Tibial nerve (tissue), 4 donors: Measurements from ENCODE around the gene ZNF777. TPM values are rescaled to one million over a fixed set of nuclear protein-coding genes. Genes with fewer than 3 reads are reported as not detected.

Experiments
- DNase-seq, 2 donors: peaks; one replicate each; pipeline ENCODE4 v3.0.0-alpha.2; 2019; ENCODE audit warnings: low spot score in 2 of 2
- H3K27ac ChIP-seq, 4 donors: fragments of 200-600 bp; sonication (generic) in 3 of 4; one replicate each; pipeline ENCODE4 v1.5.1; 2017 to 2019; ENCODE audit warnings: mild to moderate bottlenecking in 1 of 4
- H3K27me3 ChIP-seq, 2 donors: fragments of 200-600 bp; sonication (generic) in 1 of 2; one replicate each; pipeline versions ENCODE4 v1.5.1 to v1.6.0; 2017 to 2019
- H3K36me3 ChIP-seq, 3 donors: fragments of 200-600 bp; sonication (generic); one replicate each; pipeline ENCODE4 v1.5.1; 2018 to 2019
- H3K4me1 ChIP-seq, 4 donors: fragments of 200-600 bp; sonication (generic) in 3 of 4; one replicate each; pipeline ENCODE4 v1.5.1; 2017 to 2019
- H3K4me3 ChIP-seq, 4 donors: fragments of 200-600 bp; sonication (generic) in 3 of 4; one replicate each; pipeline ENCODE4 v1.5.1; 2017 to 2019; ENCODE audit warnings: mild to moderate bottlenecking in 1 of 4, moderate library complexity in 1 of 4
- H3K9me3 ChIP-seq, 4 donors: fragments of 200-600 bp; sonication (generic) in 3 of 4; one replicate each; pipeline ENCODE4 v1.5.1; 2017 to 2019
- EP300 ChIP-seq, 2 donors: sonication (generic); formaldehyde crosslinking; IDR thresholded peaks; one replicate each; pipeline ENCODE4 v1.6.1; 2017; ENCODE audit warnings: antibody characterized with exemption in 2 of 2, mild to moderate bottlenecking in 1 of 2
- POLR2A ChIP-seq, 2 donors: fragments of 450-650 bp; IDR thresholded peaks; one replicate each; pipeline ENCODE4 v1.6.1; 2017; ENCODE audit warnings: antibody characterized with exemption in 2 of 2, mild to moderate bottlenecking in 2 of 2, moderate library complexity in 2 of 2
- WGBS, 2 donors: methylation state at CpG; one replicate each; pipeline ENCODE4 v1.1.5; 2018; 5-methylcytosine and 5-hydroxymethylcytosine counted together
- total RNA-seq, 4 donors: library from RNA; depleted of rRNA; stranded (reverse); fragments of >200 nt; gene quantifications; one replicate each; pipeline ENCODE4 v1.1.0, GENCODE V29; 2016
- TF ChIP-seq, protein P1 (sequence below), 5 experiments: fragments of 200-600 bp in 3 of 5; fragments of 450-650 bp in 2 of 5; sonication (generic) in 3 of 5; IDR thresholded peaks; one replicate each; pipeline ENCODE4 v1.5.1; 2016 to 2019; ENCODE audit warnings: antibody characterized with exemption in 5 of 5, mild to moderate bottlenecking in 3 of 5, moderate library complexity in 2 of 5

Gene ZNF777
- total RNA-seq, 4 donors from 2014 or later = 7.3 to 12.2 (median 9.6) TPM

DNA sequence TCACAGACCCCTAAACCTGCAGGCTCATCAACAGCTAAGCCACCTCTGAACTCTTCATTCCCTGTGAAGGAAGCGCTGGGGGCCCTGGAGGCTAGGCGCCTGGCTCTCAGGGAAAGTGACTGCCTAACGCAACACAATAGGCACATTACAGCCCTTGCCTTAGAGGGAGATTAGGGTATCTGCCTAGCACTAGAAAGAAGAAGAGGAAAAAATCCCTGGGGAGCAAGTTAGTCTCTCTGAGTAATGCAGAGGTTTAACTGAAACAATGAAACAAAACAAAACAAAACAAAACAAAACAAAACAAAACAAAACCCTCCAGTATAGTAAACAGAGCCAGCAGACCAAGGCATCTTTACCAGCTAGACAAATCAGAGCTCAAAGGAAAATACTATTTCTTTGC, 2.6 kb downstream of the ZNF777 start:
- H3K9me3 ChIP-seq = no peaks in the 10 kb centered on the region
- WGBS, 2 donors = 78 to 88% methylated on average over 3 of the region's 3 CpGs
- peaks cover 0 to 33% (median 0%) of the 10 kb centered on the region in 3 donors for H3K36me3 ChIP-seq
- H3K27me3 ChIP-seq = no peaks in the 10 kb centered on the region
- H3K27ac ChIP-seq = no peak overlapping the region
- TF ChIP-seq, protein P1, sequence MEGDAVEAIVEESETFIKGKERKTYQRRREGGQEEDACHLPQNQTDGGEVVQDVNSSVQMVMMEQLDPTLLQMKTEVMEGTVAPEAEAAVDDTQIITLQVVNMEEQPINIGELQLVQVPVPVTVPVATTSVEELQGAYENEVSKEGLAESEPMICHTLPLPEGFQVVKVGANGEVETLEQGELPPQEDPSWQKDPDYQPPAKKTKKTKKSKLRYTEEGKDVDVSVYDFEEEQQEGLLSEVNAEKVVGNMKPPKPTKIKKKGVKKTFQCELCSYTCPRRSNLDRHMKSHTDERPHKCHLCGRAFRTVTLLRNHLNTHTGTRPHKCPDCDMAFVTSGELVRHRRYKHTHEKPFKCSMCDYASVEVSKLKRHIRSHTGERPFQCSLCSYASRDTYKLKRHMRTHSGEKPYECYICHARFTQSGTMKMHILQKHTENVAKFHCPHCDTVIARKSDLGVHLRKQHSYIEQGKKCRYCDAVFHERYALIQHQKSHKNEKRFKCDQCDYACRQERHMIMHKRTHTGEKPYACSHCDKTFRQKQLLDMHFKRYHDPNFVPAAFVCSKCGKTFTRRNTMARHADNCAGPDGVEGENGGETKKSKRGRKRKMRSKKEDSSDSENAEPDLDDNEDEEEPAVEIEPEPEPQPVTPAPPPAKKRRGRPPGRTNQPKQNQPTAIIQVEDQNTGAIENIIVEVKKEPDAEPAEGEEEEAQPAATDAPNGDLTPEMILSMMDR (IDR thresholded peaks at IDR 0.05) = no peak
- TF ChIP-seq EP300 (IDR thresholded peaks at IDR 0.05) = no peak
- peaks cover 0 to 36% (median 14%) of the 10 kb centered on the region in 4 donors for H3K4me1 ChIP-seq
- no peak overlapping the region for H3K4me3 ChIP-seq
- no peak for DNase-seq

- no peak for TF ChIP-seq POLR2A (IDR thresholded peaks at IDR 0.05)
- TF ChIP-seq EP300 (IDR thresholded peaks at IDR 0.05) = no peak
- TF ChIP-seq, protein P1 (IDR thresholded peaks at IDR 0.05) = no peak
- 77 to 86% methylated on average over 1 of the region's 1 CpG for WGBS, 2 donors
- no peak overlapping the region for H3K4me3 ChIP-seq
- peaks cover 0 to 36% (median 14%) of the 10 kb centered on the region in 4 donors for H3K4me1 ChIP-seq
- H3K27me3 ChIP-seq = no peaks in the 10 kb centered on the region
- DNase-seq = no peak
- no peaks in the 10 kb centered on the region for H3K9me3 ChIP-seq
- H3K36me3 ChIP-seq = peaks cover 0 to 37% (median 0%) of the 10 kb centered on the region in 3 donors
- H3K27ac ChIP-seq = no peak overlapping the region
Measured at GRCh38 chr7:149457766-149458165, 3.1 kb downstream of the ZNF777 start.

- DNase-seq = no peak
- 91 to 92% methylated on average over 11 of the region's 11 CpGs for WGBS, 2 donors
- H3K36me3 ChIP-seq = peaks cover 0 to 47% (median 0%) of the 10 kb centered on the region in 3 donors
Measured at GRCh38 chr7:149456506-149457421, 4.1 kb downstream of the ZNF777 start.

DNA sequence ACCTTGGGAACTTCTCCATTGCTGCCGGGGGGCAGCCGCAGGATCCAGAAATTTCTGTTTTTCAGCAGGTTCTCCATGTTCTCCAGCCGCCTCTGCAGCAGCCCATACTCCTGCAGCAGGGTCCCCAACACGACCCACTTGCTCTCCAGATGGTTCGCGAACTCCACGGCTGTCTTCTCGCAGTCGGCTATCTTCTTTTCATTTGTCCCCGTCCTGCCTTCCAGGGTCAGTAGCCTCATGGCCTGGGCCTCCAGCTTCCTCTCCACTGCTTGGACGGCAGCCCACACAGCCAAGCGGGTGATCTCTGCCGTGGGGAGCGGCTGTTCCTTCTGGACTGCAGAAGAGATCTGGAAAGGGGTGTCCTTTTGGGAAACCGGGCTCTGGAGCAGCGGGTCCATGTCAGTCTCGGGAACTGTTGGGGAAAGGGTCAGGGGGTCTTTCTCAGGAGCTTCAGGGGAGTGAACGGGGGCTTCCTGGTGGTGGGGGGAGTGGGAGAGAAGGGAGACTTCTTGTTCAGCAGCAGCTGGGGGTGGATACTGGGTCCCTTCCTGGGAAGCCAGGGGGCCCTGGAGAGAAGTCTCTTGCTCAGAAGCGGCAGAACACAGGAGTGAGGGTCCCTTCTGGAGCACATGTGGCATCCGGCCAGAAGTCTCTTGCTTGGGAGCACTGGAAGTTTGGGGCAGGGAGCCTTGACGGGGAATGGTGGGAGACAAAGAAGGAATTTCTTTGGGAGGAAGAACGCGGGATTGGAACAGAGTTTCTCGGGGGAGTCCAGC, 5.5 kb downstream of the ZNF777 start:
- peaks cover 0 to 29% (median 12%) of the 10 kb centered on the region in 4 donors for H3K4me1 ChIP-seq
- H3K27ac ChIP-seq = no peak overlapping the region
- no peak for DNase-seq
- H3K36me3 ChIP-seq = peaks cover 0 to 61% (median 0%) of the 10 kb centered on the region in 3 donors
- no peaks in the 10 kb centered on the region for H3K9me3 ChIP-seq
- 88 to 90% methylated on average over 24 of the region's 24 CpGs for WGBS, 2 donors
- H3K4me3 ChIP-seq = no peak overlapping the region
- no peaks in the 10 kb centered on the region for H3K27me3 ChIP-seq
- TF ChIP-seq POLR2A (IDR thresholded peaks at IDR 0.05) = no peak
- TF ChIP-seq, protein P1 (IDR thresholded peaks at IDR 0.05) = no peak
- no peak for TF ChIP-seq EP300 (IDR thresholded peaks at IDR 0.05)

More at GRCh38 chr7:149456506-149457421, 4.1 kb downstream of the ZNF777 start:
- Histone ChIP-seq H3K4me1 (peaks cover 0 to 36% (median 14%) of the 10 kb centered on the region in 4 donors), H3K9me3 (no peaks in the 10 kb centered on the region), H3K27ac (no peak overlapping the region), H3K27me3 (no peaks in the 10 kb centered on the region), H3K4me3 (no peak overlapping the region)
- TF ChIP-seq POLR2A (IDR thresholded peaks at IDR 0.05) (no peak), EP300 (IDR thresholded peaks at IDR 0.05) (no peak)
- TF ChIP-seq, protein P1 (IDR thresholded peaks at IDR 0.05) = no peak
